ENCODE measurements around the gene POLR3E.

POLR3E gene

GRCh38 chr16:22297114-22297870 lies at the start of gene POLR3E:
TSS of gene POLR3E (plus strand) at chr16:22297409. CDS start at chr16:22302969, 5,560 bp downstream.
- DNase-seq = peak; percentile 89

DNA sequence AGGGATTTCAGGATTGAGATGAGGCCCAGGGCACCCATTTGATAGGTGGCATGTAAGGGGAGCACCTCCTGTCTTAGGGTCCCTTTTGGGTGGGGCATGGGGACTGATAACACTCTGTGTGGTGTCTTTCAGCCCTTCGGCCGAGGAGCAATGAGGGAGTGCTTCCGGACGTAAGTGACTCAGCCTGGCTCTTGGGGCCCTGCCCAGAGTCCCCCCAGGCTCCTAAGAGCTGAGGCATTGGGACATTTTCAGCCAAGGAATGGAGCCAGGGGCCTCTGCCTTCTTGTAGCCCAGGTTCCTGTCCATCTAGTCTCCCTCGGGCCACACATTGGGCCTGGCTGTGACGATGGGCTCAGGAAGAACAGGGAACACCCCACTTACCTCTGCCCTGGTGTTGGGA lies 46.7 kb upstream of the POLR3E start:
- no peak for DNase-seq

DNA sequence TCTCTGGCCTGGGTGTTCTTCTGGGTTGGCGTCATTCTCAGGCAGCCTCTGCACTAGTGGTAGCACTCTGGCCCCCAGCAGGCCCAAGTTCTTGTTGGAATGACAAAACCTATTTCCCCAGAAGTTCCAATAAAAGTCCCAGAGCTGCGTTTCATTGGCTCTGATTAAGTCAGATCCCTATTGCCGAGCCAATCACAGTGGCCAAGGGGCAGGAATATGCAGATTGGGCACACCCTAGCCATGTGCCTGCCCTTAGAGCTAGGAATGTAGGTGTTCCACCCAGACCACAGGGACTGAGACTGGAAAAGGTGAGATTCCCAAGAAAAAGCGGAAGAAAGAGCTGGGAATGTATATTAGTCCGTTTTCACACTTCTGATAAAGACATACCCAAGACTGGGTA lies 44.9 kb upstream of the POLR3E start:
- no peak for DNase-seq

DNA sequence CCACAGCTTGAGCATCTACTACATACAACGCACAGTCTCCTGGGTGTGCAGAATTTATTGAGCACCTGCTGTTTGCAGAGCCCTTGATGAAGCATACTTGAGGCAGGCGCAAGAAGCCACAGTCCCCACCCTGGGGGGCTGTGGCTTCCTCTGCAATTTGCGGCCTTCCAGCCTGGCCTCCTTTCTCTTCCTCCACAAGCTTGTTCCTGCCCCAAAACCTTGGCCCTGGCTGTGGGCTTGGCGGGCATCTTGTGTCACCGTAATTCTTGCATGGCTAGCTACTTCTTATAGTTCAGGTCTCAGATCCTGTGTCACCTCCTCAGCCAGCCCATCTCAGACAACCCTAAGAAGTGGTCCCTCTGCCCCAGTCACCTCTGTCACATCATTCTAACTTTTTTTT lies 43.9 kb upstream of the POLR3E start:
- no peak for DNase-seq

DNA sequence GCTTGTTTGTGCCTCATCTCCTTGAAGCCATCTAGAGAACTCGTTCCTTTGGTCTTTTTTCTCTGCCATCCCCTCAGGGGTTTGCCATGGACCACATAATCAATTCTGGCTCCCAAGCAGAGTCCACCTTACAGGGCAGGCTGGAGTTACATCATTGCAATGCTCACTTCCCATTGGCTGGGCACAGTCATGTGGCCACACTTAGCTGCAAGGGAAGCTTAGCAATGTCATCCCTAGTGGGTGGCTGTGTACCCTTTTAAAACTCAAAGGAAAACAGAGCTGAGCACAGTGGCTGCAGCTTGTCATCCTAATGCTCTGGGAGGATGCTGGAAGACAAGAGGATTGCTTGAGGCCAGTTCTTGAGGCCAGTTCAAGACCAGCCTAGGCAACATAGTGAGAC lies 41.9 kb upstream of the POLR3E start:
- DNase-seq = no peak

DNA sequence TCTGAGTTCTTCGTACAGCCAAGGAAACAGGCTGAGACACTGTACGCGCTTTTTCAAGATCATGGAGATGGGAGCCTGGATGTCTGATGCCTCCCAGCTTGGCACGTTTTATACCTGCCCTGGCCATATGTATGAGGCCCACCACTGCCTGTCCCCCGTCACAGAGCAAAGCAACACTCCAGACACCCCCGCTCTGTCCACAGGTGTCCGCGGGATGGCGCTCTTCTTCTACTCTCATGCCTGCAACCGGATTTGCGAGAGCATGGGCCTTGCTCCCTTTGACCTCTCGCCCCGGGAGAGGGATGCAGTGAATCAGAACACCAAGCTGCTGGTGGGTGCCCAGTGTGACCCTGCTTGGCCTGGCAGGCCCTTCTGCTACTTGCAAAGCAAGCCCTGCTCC lies 39.8 kb upstream of the POLR3E start:
- no peak for DNase-seq

DNA sequence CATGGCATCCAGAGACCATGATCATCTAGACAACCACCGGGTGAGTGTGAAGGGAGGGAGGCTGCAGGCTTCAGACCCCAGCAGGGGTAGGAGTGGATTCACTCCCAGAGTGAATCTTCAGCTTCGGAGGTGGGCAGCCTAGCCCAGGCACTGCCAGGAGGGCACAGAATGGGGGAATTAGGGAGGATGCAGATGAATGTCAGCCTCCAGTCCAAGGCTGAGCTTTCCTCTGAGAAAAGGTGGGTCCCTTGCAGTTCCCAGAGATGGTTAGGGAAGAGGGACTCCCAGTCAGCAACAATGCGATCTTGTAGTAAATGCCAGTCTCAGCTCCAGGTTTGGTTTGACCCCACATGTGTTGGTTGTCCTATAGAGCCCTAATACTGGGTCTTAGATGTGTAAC lies 36.7 kb upstream of the POLR3E start:
- DNase-seq = no peak

GRCh38 chr16:22262460-22262859 lies 34.7 kb upstream of the POLR3E start:
- DNase-seq = no peak

DNA sequence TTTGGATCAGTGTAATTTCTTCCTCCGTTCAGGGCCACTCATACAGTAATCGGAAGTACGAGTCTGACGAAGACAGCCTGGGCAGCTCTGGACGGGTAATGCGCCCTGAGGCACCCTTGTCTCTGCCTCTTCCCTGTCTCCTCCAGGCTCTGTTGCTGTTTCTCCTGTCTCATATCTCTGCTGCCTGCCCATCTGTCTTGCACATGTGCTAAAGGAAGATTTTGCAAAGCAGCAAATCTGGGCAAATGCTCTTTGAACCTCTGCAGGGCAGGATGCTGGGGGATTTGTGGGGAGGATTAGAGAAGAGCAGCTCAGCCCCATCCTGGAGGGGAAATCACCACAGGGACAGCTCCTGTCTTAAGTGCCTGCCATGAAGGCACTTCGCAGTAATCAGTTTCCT lies 32.4 kb upstream of the POLR3E start:
- DNase-seq = no peak

- DNase-seq = no peak
Observed at GRCh38 chr16:22265351-22265750, 31.9 kb upstream of the POLR3E start.

DNA sequence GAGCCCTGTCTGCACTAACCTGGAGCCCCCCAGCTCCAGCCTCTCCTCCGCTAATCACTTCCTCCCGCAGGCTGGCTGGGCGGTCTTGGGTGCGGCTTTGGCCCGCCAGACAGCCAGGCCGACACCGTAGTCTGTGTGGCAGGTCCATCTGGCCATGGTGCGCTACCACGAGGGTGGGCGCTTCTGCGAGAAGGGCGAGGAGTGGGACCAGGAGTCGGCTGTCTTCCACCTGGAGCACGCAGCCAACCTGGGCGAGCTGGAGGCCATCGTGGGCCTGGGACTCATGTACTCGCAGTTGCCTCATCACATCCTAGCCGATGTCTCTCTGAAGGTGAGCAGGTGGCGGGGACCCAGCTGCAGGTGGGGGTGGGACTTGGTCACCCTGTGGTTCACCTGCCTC lies 30.7 kb upstream of the POLR3E start:
- DNase-seq = no peak

DNA sequence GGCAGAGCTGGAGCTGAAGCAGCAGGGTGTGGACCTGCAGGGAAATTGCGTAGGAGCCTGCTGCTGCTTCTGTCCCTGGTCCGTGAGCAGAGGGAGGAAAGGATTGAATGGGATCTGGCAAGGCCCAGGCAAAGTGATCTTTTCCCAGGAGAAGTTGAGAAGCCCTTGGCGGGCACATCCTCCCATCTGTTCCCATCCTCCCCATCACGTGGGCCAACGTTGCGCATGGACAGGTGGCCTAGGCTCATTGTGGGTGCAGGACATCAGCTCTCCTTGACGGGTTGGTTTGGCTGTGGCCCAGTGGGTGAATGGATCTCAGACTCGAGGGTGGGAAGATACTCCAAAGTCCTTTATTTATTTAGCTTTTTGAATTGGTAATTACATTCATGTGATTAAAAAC lies 29.4 kb upstream of the POLR3E start:
- DNase-seq = no peak

DNA sequence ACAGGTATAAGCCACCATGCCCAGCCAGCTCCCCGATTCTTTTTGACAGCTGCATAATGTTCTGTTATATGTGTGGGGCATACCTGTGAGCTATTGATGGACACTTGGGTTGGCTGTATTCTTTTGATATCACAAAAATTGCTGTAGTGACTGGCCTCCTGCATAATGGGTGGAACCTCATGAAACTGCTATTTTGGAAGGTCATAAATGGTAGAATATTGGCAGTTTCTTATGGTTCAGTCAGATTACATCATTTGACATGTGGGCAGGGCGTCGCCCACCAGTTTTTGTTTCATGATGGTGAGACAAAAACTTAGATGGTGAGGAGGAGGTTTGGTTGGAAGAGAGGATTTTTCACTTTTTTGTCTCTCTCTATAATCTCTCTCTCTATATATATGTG lies 26.7 kb upstream of the POLR3E start:
- no peak for DNase-seq

GRCh38 chr16:22272870-22273650 lies 24.1 kb upstream of the POLR3E start:
- DNase-seq = no peak

DNA sequence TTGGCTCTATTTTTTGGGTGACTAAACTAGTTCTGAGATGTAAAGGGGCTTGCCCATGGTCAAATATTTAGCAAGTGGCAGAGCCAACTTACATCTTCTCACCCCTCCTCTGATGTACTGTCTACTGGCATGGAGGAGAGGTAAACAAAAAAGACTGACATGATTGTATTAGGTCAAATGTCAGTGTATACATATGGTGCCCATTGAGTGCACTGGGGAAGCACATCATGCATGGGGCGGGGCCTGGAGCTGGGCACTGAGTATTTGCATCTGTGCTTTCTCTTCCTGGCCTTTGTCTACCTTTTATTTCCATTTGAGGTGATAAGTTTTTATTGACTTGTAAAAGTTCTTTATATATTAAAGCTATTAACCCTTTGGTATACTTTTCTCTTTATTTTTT lies 22.3 kb upstream of the POLR3E start:
- DNase-seq = no peak

GRCh38 chr16:22278441-22279230 lies 18.6 kb upstream of the POLR3E start:
- DNase-seq = no peak

DNA sequence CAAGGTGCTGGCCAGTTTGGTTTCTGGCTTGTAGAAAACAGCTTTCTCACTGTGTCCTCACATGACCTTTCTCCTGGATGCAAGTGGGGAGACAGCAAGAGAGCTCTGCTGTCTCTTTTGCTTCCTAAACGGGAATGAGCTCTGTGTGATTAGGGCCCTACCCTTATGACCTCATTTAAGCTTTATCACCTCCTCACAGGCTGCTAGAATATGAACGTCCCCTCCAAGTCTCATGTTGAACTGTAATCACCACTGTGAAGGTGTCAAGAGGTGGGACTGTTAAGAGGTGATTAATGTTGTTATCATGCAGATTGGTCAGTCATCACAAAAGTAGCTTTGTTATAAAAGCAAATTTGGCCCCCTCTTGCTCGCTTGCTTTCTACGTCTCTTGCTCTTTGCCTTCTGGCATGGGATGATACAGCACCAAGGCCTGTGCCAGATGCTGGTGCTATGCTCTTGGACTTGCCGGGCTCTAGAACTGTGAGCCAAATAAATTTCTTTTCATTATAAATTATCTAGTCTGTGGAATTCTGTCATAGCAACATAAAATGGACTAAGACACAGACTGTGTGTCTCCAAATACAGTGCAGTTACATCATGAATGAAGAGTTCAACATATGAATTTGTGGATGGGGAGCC lies 14.8 kb upstream of the POLR3E start:
- DNase-seq = no peak

- DNase-seq = no peak
Observed at GRCh38 chr16:22284637-22285036, 12.6 kb upstream of the POLR3E start.

DNA sequence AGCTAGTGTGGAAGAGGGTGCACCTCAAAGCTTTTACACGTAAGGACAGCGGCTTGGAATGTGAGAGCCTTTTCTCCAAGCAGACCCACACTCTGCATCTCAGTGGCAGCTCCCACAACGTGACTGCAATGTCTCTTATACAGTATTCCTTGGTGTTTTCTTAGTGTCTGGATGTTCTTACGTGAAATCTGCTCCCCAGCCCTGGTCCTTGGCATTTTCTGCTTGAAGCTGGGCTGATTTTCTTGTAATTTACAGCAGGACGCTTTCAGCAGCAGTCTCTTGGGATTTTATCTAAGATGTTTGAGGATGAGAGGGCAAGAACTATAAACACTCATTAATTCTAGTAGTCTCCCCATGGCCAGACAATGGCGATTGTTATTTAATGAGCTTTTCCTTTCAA lies 12.1 kb upstream of the POLR3E start:
- no peak for DNase-seq

- no peak for DNase-seq
Observed at GRCh38 chr16:22291020-22291419, 6.2 kb upstream of the POLR3E start.

DNA sequence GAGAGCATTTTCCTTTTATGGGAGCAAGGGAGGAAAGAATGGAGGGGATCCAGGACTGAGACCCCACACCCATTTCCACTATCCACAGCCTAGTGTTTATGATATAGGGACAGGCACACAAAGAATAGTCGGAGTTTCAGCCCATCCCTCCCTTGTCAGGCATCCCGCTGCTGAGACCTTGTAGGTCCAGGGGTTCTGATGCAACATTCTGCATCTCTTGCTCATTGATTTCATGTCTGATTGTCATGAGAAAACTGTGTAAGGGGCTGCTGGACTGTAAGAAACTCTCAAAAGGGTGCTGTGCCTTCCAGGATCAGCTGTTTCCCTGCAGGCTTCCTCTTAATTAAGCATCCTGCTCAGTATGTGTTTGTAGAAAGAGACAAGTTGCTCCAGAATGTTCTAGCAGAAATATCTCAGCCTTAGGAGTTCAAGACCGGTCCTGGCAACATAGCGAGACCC lies 5.3 kb upstream of the POLR3E start:
- no peak for DNase-seq

DNA sequence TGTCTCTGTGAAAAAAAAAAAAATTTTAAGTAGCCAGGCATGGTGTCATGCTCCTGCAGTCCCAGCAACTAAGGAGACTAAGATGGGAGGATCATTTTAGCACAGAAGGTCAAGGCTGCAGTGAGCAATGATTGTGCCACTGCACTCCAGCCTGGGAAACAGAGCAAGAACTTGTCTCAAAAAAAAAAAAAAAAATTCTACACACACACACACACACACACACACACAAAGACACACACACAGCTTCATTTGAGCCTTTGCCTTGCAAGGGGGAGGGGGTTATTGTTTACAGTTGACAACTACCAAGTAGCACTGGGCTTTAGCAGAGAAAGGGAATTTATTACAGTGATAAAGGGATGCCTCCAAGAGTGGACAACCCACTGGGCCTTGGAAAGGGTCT lies 4.9 kb upstream of the POLR3E start:
- DNase-seq = no peak

All from kidney glomerular epithelial cell (primary cell).